Kidney capillary endothelial cell (primary cell): ENCODE results near the gene BCORL1.

Source experiments
- DNase-seq: peaks from one replicate; pipeline ENCODE4 v3.0.0-alpha.2; 2018; ENCODE audit warnings: low spot score

BCORL1 gene

GRCh38 chrX:129961180-129962083, 21.0 kb upstream of the BCORL1 start:
- DNase-seq: no peak

GRCh38 chrX:129963729-129964128, 18.7 kb upstream of the BCORL1 start:
- DNase-seq: no peak

- no peak for DNase-seq
Measured at GRCh38 chrX:129965166-129965565, 17.3 kb upstream of the BCORL1 start.

GRCh38 chrX:129968968-129969367, 13.5 kb upstream of the BCORL1 start:
- no peak for DNase-seq

- DNase-seq: no peak
Measured at GRCh38 chrX:129976441-129976840, 6.0 kb upstream of the BCORL1 start.

GRCh38 chrX:129979207-129979920, 3.1 kb upstream of the BCORL1 start:
- DNase-seq: no peak

- no peak for DNase-seq
Measured at GRCh38 chrX:129980001-129980401, 2.4 kb upstream of the BCORL1 start.

- DNase-seq: no peak
Measured at GRCh38 chrX:129980540-129981199, 1.8 kb upstream of the BCORL1 start.

GRCh38 chrX:129981200-129981553, 1.3 kb upstream of the BCORL1 start:
- no peak for DNase-seq

GRCh38 chrX:129981752-129982299, 609 bp upstream of the BCORL1 start:
- DNase-seq: no peak

GRCh38 chrX:129983575-129984110, 1.2 kb downstream of the BCORL1 start:
- no peak for DNase-seq

- no peak for DNase-seq
Measured at GRCh38 chrX:129984111-129984958, 1.9 kb downstream of the BCORL1 start.

GRCh38 chrX:129987871-129988270, 5.4 kb downstream of the BCORL1 start:
- DNase-seq: no peak

GRCh38 chrX:129992181-129992580, 9.7 kb downstream of the BCORL1 start:
- DNase-seq: no peak

- no peak for DNase-seq
Measured at GRCh38 chrX:129996120-129996519, 13.7 kb downstream of the BCORL1 start.

GRCh38 chrX:129997086-129997485, 14.7 kb downstream of the BCORL1 start:
- no peak for DNase-seq

GRCh38 chrX:129998021-129998420, 15.6 kb downstream of the BCORL1 start:
- no peak for DNase-seq

GRCh38 chrX:130001893-130002292, 19.5 kb downstream of the BCORL1 start:
- no peak for DNase-seq

GRCh38 chrX:130002541-130002940, 20.1 kb downstream of the BCORL1 start:
- DNase-seq: no peak

GRCh38 chrX:130005089-130005807, 22.8 kb downstream of the BCORL1 start:
- DNase-seq: no peak
